NCI-H748 (cell line): ENCODE data around the gene NDUFB4.
"Not testable (repeated sequence)": the region's sequence is repeated elsewhere in the genome, so short reads cannot be mapped to it uniquely, and the experiment has no call there.

Experiments
- DNase-seq: peaks from one replicate; lab custom pipeline; 2025; ENCODE audit not compliant: unreplicated experiment; lab: John Stamatoyannopoulos, UW

NDUFB4 gene

DNA sequence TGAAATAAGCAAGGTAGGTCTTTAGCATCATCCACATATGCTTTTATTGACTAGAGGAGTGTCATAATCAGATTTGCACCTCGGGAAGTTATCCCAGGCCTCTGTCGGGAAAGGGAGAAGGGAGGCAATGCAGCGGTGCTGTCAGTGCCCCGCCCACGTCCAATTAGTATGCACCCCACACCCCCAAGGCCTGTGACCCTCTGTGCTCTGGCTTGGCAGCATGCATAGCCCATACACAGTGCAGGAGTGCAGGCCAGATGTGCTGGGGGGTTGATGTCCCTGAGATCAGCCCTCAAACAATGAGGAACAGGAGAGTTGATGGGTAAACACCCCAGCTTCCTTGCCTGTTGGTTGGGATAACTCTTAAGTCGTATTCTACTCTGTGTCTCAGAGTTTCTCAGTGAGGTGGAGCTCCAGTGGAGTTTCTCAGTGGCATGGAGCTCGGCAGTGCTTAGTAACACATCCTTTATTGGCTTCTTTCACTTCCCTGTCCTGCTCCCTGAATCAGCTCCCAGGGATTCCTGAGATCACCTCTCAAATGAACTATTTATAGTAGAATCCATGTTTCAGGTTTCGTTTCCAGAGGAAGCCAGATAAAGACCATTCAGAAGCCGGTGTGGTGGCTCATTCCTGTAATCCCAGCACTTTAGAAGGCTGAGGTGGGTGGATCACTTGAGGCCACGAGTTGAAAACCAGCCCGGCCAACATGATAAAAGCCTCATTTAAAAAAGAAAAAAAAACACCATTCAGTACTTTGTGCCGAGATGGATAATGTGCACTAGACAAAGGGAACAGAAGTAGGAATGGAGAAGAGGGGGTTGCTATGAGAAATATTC lies 26.7 kb upstream of the NDUFB4 start:
- DNase-seq: no peak

DNA sequence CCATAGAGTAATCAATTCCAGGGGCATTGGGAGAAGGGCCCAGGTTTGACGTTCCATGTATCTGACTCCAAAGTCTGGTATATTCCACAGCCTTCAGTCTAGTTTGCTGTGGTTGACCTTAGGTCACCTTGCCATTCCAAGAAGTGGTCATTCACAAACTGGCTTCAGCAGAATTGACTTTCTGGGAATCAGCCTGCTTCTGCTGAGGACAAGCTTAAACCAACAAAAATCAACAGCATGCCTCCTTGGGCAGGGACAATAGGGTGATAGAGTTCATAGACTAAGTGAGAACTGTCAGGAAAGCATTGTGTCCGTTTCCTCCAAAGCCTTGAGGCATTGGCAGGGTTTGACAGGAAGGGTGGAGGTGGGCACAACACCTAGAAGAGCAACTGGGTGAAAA lies 24.1 kb upstream of the NDUFB4 start:
- DNase-seq: no peak

DNA sequence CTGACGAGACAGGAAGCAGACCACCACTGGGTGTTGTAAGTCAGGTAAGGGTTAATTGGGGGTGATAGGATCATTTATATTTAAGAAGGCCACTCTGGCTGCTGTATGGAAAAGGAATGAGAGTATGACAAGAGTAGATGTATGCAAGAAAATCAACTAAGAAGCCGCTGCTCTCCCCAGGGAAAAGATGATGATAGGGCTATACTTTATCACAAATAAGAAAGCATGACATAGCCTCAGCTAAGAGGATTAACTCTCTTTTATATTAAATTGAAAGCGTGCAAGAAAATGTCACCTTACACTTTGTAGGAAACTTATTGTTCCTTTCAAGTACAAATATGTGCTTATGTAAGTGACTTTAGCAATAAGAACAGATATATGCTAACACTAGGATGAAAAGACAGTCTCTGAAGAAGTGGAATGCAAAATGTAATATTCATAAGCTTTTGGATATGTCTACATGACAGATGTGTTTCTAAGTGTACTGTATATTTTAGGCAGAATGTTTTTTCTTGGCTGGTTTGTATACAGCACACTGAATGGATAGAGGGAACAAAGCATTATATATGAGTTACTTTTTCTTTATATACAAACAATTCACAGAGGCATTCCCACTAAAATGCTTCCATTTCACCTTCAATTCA lies 8.7 kb upstream of the NDUFB4 start:
- DNase-seq: no peak

DNA sequence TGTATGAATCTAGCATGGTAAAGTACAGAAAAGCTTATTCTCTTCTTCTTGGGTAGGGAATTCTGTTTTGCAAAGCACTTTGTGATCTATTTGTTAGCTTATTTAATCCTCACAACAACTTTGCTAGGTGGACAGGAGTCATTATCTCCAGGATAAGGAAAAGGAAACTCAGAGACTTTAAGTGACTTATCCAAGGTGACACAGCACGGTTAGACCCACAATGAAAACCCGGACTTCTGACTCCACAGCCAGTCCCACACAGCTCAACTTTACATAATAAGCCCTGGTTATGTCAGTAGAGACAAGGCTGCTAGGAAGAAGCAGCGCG lies 384 bp upstream of the NDUFB4 start:
- DNase-seq: no peak

DNA sequence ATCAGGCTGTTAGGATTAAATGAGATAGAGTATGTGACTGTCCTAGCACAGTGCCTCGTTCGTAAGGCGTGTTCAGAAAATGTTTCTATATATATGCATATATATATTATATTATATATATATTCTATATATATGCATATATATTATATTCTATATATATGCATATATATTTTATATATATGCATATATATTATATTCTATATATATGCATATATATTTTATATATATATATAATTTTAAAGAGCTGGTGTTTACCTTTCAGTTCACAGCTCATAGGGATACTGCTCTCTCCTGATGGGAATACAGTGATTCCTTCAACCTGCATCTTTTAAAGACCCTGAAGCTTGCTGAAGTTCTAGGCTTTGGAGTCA lies 702 bp downstream of the NDUFB4 start:
- no peak for DNase-seq

DNA sequence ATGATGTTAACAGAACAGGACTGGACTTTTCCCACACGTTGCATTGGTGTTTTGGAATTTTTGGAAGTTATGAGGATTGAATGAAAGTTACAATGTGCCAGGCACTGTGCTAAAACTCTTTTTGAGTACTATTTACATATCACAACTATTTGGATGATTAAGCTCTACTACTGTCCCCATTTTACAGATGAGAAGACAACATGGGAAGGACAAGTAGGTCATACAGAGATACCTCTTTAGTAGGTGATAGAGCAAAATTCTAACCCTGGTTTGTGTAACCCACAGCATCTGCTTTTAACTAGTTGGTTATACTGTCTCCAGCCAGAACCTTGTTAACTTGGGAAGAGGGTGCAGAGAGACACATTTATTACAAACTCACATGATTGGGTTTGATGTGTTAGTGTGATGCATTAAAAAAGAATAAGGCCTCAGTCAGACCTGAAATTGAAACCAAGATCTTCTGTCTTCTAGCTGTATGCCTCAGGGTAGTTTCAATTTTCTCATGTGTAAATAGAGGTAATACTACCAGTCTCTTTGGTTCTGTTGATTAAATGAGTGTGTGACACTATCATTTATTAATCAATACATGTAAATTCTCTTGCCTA lies 1.4 kb downstream of the NDUFB4 start:
- no peak for DNase-seq

DNA sequence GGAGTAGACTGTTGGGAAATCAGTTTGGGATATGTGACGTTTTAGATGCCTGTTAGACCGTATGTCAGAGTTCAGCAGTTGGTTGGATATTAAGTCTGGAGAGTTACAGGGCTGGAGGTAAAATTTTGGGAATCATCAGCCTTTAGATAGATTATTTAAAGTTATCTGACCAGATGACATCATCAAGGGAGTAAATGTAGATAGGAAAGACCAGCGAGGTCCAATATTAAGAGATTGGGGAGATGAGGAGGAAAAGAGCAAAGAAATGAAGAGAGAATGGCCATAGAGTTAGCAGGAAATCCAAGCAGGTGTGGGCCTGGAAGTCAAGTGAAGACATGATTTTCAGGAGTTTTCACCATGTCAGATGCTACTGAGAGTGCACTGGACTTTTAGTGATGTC lies 3.1 kb downstream of the NDUFB4 start:
- DNase-seq: no peak

DNA sequence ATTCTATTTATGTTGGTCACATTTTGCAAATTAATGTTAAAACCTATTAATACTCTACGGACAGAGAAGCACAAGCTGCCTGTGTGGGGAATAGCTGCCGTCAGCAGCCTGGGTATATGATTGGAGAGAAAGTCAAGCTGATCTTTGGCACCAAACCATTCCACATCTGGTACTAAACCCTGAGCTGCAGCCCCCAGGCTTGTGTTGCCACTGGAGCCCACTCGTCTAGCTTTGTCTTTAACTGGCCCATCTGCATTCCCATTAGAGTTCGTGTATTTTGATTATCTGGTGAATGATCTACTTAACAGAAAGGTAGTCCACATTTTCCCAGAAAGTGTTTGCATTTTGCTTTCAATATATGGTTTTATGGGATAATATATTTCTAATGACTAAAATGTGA lies 5.4 kb downstream of the NDUFB4 start:
- DNase-seq: no peak

DNA sequence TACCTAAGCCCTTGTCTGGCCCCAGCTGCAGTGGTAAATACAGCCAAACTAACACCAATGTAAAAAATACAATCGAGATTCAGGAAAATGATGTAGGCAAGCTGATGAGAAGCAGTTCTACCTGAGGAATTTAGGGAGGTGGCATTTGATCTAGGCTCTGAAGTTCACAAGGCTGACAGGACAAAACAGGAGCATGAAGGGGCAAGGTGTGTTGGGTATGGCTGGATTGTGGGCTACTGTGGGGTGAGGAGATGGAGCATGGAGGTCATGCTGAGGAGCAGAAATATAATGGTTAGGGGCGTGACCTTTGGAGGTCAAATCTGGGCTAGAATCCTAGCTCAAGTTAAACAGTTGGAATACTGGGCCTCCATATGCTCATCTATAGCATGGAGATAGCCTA lies 6.5 kb downstream of the NDUFB4 start:
- DNase-seq: no peak

DNA sequence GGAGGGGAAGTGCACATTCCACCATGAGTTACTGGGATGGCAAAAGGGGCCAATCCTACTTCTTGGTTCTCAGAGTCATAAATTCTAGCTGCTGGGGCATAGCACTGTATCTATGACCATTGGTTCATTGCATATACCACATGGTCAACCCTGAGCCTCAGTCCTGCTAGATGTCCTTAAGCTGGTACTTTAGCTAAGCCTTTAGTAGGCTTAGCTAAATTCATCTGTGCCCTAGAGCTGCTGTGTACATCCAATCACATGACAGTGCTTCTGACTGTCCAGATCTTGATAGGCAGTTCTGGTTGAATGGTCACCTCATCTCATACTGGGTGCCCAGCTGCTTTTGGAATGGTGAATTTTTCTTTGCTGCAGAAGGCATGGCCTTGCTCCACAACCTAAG lies 8.2 kb downstream of the NDUFB4 start:
- no peak for DNase-seq

DNA sequence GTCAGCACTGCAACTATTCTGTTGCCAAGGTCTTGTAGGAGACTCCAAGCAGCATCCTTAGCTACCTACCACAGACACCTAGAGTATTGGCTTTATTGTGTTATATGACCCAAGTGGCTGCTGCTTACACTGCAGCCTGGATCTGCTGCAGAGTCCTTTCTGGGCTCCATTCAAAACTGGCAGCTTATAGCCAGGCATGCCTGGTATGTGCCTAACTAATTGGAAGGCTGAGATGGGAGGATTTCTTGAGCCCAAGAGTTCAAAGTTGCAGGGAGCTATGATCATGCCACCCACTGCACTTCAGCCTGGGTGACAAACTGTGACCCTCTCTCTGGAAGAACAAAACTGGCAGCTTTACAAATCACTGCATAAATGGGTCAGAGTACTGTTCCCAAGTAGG lies 8.6 kb downstream of the NDUFB4 start:
- no peak for DNase-seq

DNA sequence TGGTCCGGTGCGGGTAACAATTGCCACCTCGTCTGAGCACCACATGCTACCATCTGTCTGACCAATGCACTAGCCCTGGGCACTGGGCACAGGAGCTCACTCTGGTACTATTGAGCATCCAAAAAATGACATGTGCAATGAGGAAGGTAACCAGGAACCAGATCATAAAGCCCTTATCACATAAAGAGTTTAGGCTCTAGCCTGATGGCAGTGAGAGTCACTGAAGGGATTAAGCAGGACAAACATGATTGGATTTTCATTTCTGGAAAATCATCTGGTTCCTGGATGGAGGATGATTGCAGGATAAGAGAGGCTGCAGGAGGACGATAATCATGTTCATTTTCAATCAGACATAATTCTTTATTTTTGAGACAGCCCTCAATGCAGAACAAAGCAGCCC lies 12.4 kb downstream of the NDUFB4 start:
- DNase-seq: no peak

DNA sequence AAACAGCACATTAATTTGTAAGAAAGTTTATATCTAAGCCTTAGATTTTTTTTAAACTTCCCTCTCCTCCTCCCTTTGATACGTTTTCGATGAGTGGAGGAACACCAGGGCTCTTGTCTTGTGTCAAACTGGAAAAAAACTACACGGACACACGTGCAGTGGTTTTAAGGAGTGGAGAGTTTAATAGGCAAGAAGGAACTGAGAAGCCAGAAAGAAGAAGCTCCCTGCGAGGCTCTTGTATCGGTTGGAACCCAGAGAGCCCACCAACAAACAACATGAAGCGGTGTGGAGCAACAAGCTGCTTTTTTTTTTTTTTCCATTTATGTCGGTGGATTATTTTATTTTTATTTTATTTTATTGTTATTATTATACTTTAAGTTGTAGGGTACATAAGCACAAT lies 18.6 kb downstream of the NDUFB4 start:
- no peak for DNase-seq

DNA sequence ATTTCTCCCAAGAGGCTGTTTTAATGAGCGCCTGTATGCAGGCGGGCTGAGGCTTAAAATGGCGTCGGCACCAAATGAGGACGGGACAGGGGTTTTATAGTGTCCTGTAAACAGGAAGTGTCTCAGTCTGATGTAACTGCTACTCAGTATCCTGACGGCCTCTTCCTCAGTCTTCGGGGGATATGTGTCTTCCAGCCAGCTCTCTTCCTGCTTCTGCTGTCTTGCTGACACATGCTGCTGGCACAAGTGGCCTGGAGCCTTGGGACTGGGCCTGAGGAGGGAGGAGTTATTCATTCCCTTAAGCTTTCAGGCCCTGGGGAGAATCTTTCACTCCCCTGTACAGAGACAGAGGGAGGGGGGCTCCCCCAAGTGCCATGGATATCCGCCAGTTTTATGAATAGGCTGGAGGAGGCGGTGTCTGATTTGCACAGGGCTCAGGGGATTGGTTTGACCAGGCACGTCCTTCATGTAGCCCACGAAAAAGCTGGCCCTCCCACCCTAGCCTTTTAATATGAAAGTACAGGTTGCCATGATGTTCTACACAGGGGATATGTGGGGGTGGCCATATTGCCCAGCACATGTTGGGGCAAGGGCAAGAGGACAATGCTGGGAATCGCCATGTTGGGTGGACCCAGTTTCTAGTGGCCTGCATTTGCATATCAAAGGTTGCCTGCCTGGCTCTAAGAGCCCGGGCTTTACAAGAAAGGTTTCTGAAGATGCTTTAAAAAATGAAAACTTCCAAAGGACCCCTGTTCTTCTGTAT lies 19.9 kb downstream of the NDUFB4 start:
- no peak for DNase-seq

DNA sequence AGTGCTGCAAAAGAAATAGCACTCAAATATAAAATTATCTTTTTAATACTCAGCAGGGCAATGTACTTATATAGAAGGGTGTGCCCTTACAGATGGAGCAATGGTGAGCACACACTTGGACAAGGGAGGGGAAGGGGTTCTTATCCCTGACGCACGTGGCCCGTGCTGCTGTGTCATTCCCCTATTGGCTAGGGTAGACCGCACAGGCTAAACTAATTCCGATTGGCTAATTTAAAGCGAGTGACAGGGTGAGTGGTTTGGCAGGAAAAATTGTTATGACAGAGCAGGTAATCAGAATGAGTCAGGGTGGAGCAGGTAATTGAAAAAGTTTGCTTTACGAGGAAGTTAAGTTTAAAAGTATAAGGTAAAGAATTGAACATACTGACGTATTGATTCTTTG lies 20.6 kb downstream of the NDUFB4 start:
- DNase-seq: not testable (repeated sequence)

DNA sequence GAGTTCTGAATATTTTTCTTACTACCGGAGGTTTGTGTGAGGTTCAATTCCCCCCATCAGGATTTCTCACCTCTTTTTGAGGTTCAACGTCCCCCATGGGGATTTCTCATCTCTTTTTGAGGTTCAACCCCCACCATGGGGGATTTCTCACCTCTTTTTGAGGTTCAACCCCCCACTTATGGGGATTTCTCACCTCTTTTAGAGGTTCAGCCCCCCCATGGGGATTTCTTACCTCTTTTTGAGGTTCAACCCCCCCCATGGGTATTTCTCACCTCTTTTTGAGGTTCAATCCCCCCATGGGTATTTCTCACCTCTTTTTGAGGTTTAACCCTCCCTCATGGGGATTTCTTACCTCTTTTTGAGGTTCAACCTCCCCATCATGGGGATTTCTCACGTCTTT lies 26.3 kb downstream of the NDUFB4 start:
- no peak for DNase-seq

DNA sequence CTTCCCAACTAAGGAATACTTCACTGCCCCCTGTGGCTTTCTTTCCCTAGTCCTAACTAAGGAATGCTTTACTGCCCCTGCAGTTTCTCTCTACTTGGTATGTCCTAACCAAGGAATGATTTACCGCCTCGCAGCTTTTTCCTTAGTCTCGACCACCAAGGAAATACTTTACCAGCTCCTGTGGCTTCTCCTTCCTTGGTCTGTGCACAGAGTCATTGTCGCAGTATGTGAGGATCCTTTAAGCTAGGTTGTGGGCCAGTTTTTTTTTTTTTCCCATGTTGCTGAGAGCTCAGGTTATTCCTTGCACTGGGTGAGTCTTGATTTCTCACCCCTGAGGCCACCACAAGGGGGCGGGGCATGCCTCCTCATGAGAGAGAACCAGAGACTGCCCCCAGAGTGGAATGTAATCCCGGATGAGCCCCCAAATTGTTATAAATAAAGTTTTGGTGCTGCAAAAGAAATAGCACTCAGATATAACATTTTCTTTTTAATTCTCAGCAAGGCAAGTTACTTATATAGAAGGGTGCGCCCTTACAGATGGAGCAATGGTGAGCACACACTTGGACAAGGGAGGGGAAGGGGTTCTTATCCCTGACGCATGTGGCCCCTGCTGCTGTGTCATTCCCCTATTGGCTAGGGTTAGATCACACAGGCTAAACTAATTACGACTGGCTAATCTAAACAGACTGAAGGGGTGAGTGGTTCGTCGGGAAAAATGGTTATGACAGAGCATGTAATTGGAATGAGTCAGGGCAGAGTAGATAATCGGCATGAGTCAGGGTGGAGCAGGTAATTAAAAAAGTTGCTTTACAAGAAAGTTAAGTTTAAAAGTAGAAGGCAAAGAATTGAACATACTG lies 27.0 kb downstream of the NDUFB4 start:
- DNase-seq: peak; percentile 0

DNA sequence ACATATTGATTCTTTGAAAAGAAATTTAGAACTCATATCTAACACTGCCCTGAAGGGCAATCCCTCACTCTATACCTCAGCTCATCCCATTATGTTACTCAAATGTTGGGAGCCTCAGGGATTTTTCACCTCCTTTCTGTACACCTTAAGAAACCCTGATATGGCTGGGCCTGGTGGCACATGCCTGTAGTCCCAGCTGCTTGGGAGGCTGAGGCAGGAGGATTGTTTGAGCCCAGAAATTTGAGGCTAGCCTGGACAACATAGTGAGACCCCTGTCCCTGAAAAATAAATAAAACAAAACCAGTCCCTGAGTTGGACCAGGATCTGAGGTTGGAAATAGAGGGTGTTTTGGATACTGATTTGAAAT lies 27.6 kb downstream of the NDUFB4 start:
- no peak for DNase-seq

DNA sequence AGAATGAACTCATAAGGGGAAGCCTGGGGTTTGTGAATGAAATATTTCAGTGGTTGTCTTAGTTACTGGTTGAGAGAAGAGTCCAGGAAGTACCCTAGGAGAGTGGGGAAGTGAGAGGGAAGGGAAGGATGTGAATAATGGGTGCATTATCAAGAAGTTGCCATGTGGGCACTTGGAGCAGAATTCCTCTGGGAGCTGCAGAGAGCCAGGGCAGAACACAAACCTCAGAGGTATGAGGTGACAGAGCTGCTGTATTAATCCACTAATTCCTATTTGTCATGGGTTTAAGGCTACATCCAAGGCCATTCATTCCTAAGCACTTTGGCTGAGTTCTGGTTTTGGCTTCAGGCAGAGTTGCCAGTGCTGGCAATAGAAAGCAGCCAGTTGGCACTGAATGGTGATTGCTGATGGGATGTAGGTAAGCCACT lies 29.0 kb downstream of the NDUFB4 start:
- DNase-seq: no peak

DNA sequence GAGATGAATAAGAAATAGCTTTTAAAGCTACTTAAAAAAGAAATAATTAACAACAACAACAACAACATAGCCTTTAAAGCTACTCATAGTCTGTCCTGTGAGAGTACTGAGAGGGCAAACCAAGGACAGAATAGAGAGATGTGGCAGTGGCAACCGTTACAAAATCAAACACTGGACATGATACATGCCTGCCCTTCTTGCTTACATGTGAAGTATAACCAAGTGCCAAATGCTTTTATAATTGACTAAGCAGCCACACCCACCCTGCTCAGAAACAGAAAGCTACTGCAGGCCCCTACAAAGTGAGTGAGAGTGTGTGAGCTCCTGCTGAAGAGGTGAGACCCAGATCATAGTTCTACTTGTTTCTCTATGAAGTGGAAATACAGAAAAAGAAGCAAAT lies 38.4 kb downstream of the NDUFB4 start:
- DNase-seq: peak; percentile 3

DNA sequence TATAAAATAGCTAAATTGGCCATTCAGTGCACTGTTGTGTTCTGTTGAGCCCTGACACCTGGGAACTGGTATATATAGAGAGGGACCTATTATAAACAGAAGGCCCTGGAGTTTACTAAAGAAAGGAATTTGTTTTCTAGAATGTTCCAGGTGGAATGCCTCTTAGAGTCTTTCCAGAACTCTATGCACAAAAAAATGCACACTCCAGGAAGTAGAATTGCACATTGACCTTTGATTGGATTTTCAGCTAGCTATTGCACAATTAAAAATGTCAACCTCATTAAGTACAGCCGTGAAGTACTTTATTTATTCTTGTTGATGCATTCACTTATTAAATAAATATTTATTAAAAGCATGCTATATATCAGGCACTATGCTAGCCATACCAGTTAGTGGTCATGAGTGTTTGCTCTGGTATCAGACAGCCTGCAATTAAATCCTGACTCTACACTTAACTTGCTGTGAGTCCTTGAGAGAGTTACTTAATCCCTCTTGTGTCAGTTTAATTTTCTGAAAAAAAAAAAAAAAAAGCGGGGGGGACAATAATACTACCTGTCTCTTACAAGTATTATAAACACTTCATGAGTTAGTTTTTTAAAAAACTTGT lies 40.8 kb downstream of the NDUFB4 start:
- DNase-seq: no peak
